Mucosa of stomach (tissue), 1 donor: ENCODE data around the gene CPXM2.

Experiments
- H3K27me3 ChIP-seq: one replicate; pipeline ENCODE4 v1.7.0; 2013; ENCODE audit warnings: mild to moderate bottlenecking, low read length; ENCODE audit not compliant: control insufficient read depth, insufficient read depth
- H3K36me3 ChIP-seq: one replicate; pipeline ENCODE4 v1.7.0; 2013; ENCODE audit warnings: low read length; ENCODE audit not compliant: control insufficient read depth, insufficient read depth
- H3K4me1 ChIP-seq: one replicate; pipeline ENCODE4 v1.7.0; 2013; ENCODE audit warnings: mild to moderate bottlenecking, low read length; ENCODE audit not compliant: control insufficient read depth, insufficient read depth
- H3K4me3 ChIP-seq: one replicate; pipeline ENCODE4 v1.7.0; 2013; ENCODE audit warnings: low read length
- H3K9ac ChIP-seq: one replicate; pipeline ENCODE4 v1.7.0; 2013; ENCODE audit warnings: mild to moderate bottlenecking, low read length, moderate library complexity
- H3K9me3 ChIP-seq: one replicate; pipeline ENCODE4 v1.7.0; 2013; ENCODE audit warnings: mild to moderate bottlenecking, low read length, moderate library complexity; ENCODE audit not compliant: control insufficient read depth
- donor health status: Pancreatic carcinoma.

CPXM2 gene

DNA sequence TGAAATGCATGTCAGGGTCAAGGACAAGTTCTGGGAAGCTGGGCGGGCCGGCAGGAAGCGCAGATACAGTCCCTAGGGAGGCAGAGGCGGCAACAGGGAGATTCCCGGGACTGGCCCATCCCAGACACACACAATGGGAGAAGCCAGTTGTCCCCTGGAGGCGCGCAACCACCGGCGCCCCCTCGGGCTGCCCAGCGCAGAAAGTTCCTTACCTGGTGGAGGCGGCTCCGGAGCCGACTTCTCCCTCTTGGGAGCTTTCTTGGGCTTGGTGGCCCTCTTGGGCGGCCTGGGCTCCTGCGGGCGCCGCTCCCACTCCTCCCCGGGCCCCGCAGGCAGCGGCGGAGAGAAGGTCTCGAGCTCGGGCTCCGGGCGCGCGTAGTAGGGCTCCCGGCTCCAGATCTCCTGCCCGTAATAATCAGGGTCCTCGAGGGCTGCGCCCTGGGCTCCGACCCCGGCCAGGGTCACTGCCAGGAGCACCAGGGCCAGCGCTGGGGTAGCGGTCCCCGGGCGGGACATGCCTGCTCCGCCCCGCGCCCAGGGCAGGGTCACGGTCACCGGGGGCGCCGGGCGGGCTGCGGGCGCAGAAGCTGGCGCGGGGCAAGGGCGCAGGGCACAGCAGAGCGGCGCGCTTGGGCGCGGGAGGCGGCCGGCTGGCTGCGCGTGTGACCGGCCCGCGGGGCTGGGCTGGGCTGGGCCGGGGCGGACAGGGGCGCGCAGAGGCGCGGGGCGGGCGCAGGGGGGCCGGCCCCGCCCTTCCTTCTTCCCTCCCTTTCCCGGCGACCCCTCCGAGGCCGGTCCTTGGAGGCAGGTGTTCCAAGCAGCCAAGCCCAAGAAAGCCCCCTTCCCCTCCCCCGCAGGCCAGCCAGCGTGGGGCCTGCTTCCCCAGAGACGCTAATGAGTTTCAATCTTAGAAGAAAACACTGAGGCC lies at the start of gene CPXM2:
TSS of gene CPXM2 (minus strand) at position 664 of the 928 bp plus-strand sequence. CDS start at position 516, 148 bp downstream.
- Histone ChIP-seq H3K9me3 (no peaks in the 10 kb centered on the region), H3K9ac (no peak within 1 kb of the TSS), H3K4me1 (no peaks in the 10 kb centered on the region), H3K27me3 (no peaks in the 10 kb centered on the region), H3K36me3 (no peaks in the 10 kb centered on the region), H3K4me3 (no peak within 1 kb of the TSS)

DNA sequence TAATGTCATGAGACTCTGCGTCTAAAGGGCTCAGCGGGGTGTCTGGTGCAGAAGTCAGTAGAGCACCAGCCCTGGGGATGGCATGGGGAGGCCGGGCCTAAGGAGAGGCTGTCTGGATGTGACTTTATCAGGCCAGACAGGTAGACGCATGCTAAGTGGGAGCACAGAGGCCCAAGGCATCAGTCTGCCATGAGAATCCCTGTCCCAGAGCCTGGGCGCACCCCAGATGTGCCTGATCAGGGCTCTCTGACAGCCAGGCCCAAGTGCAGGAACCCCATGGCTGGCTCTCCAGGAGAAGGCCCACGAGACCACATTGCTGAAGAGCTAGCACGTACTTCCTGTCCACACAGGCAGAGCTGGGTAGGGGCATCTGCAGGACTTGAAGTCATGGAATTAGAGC lies 48.0 kb upstream of the CPXM2 start:
- Histone ChIP-seq H3K9ac (no peak overlapping the region), H3K9me3 (no peaks in the 10 kb centered on the region), H3K4me1 (no peaks in the 10 kb centered on the region), H3K4me3 (no peak overlapping the region), H3K36me3 (no peaks in the 10 kb centered on the region), H3K27me3 (no peaks in the 10 kb centered on the region)

DNA sequence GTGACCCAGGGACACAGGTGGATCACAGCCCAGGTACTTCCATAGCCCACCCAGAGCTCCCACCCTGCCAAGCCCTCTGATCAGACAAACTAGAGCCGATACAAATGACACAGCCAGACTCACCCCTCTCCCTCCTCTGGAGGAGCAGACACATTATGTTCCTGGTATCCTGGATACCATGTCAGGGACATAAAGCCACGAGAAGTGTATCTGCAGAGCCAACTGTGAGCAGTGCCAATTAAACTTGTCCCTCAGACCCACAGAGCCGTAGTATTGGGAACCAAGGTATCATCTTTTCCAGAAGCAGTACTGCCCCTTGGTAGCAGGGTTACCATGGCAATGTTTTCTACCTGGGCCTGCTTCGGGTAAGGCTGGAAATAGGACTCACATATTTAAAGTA lies 47.3 kb upstream of the CPXM2 start:
- H3K9me3 ChIP-seq = no peaks in the 10 kb centered on the region
- no peaks in the 10 kb centered on the region for H3K4me1 ChIP-seq

DNA sequence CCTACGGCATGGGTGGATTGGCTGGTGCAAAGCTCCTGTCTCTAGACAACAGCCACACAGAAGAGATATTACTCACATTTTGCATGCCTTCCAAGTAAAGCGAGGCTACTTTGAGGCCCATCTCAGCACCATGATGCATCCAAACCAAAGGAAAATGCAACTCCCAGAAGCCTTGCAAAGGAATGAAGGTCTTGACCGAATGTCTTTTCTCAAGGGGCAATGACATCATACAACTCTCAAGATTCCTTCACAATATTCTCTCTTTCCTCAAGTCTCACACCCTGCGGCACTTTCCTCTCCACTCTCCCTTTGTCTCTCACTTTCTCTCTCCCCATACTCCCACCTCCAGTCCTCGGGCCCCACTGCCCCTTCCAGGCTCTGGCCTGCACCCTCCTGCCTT lies 44.8 kb upstream of the CPXM2 start:
- H3K27me3 ChIP-seq = no peaks in the 10 kb centered on the region
- H3K36me3 ChIP-seq = no peaks in the 10 kb centered on the region
- H3K4me1 ChIP-seq = no peaks in the 10 kb centered on the region
- no peak overlapping the region for H3K4me3 ChIP-seq
- no peak overlapping the region for H3K9ac ChIP-seq
- no peaks in the 10 kb centered on the region for H3K9me3 ChIP-seq

More for the DNA sequence above, 47.3 kb upstream of the CPXM2 start:
- Histone ChIP-seq H3K9ac (no peak overlapping the region), H3K4me3 (no peak overlapping the region), H3K27me3 (no peaks in the 10 kb centered on the region), H3K36me3 (no peaks in the 10 kb centered on the region)

DNA sequence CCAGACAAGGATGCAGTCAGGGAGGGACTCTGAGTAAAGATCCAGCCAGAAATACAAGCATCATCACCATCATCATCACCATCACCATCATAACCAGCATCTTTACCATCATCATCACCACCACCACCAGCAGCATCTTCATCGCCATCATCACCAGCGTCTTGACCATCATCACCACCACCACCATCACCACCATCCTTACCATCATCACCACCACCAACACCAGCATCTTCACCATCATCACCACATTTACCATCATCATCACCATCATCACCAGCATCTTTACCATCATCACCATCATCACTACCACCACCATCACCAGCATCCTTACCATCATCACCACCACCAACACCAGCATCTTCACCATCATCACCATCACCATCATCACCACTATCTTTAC lies 44.1 kb upstream of the CPXM2 start:
- Histone ChIP-seq H3K4me3 (no peak overlapping the region), H3K4me1 (no peaks in the 10 kb centered on the region), H3K9ac (no peak overlapping the region), H3K36me3 (no peaks in the 10 kb centered on the region), H3K27me3 (no peaks in the 10 kb centered on the region), H3K9me3 (no peaks in the 10 kb centered on the region)

DNA sequence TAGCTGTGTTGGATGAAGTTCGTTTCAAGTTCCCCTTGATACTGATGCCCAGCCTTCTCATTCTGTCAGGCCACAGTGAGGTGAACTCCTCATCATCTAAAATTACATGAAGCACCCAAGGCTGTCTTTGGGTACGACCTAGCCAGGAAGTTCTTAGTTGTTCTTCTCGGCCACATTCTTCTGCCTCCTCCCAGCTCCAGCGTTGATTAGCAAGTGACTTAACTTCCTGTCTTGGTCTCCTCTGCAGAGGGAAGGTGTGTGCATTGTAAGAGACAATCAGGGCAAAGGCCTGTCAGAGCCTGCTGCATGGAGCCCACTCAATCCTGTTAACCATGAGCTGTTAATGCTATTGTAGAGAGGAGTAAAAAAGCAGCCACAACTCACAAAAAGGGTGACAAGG lies 43.2 kb upstream of the CPXM2 start:
- H3K4me3 ChIP-seq = no peak overlapping the region
- H3K4me1 ChIP-seq = no peaks in the 10 kb centered on the region
- no peaks in the 10 kb centered on the region for H3K9me3 ChIP-seq
- H3K36me3 ChIP-seq = no peaks in the 10 kb centered on the region
- no peaks in the 10 kb centered on the region for H3K27me3 ChIP-seq
- no peak overlapping the region for H3K9ac ChIP-seq

DNA sequence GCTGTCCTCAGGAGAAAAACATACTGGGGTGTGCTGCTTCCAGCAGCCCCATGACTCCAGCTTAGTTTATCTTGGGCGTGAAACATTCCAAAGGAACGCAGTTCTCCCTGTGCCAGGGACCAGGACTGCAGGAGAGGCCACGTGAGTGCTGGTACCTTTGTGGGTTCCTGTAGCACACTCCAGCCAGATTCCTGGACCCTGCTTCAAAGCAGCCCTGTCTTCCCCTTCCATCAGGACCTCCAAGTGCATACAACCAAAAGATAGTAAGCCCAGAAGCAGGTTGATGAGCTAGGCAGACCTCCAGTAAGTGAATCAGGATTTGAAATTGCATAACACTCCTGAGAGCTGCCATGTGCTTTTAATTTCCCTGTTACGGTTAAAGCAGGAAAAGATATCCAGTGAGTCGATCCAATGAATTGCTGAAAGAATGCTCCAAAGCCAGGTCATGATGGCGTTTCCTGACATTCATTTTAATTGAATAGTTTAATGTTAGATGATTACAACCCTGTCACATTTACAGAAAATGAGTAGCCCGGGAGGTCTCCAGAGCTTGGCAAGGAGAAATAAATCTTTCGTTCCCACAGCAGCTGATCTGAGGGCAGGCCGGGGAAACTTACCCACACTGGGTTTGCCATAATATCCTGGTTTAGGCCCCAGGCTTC lies 38.9 kb upstream of the CPXM2 start:
- Histone ChIP-seq H3K4me3 (no peak overlapping the region), H3K4me1 (no peaks in the 10 kb centered on the region), H3K36me3 (no peaks in the 10 kb centered on the region), H3K27me3 (no peaks in the 10 kb centered on the region), H3K9me3 (no peaks in the 10 kb centered on the region), H3K9ac (no peak overlapping the region)

DNA sequence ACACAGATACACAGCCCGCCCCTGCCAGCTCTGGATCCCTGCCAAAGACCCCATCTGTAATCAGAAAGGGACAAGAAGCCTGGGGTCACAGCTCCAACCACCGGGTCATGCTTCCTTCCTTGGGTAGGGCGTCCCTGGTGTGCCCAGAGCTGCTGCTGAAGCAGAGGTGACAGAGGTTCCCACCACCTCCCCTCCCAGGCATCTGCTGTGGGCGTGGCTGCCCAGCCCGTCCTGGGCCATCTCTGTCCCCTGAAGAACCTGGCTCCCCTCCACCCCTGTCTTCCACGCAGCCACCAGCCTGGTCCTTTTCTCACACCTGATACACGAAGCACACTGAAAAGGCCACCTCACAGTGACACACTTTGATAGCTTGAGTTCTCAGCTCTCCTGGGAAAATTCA lies 38.2 kb upstream of the CPXM2 start:
- Histone ChIP-seq H3K27me3 (no peaks in the 10 kb centered on the region), H3K4me1 (no peaks in the 10 kb centered on the region), H3K9me3 (no peaks in the 10 kb centered on the region), H3K36me3 (no peaks in the 10 kb centered on the region), H3K9ac (no peak overlapping the region), H3K4me3 (no peak overlapping the region)

DNA sequence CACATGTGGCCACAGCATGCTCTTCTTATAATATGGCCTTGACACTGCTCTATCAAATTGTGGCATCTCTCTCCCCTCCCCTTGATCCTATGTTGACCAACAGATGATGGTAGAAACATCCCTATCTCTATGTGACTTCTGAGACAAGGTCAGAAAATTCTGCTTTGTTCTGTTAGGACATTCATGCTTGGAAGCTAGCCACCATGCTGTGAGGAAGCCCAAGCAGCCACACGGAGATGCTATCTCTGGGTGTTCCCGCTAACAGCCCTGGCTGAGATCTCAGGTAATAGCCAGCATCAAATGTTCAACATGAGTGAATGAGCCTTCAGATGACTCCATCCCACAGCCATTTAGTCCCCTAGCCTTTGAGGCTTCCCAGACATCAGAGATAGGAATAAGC lies 36.8 kb upstream of the CPXM2 start:
- Histone ChIP-seq H3K4me1 (no peaks in the 10 kb centered on the region), H3K36me3 (no peaks in the 10 kb centered on the region), H3K9ac (no peak overlapping the region), H3K27me3 (no peaks in the 10 kb centered on the region), H3K4me3 (no peak overlapping the region), H3K9me3 (no peaks in the 10 kb centered on the region)

DNA sequence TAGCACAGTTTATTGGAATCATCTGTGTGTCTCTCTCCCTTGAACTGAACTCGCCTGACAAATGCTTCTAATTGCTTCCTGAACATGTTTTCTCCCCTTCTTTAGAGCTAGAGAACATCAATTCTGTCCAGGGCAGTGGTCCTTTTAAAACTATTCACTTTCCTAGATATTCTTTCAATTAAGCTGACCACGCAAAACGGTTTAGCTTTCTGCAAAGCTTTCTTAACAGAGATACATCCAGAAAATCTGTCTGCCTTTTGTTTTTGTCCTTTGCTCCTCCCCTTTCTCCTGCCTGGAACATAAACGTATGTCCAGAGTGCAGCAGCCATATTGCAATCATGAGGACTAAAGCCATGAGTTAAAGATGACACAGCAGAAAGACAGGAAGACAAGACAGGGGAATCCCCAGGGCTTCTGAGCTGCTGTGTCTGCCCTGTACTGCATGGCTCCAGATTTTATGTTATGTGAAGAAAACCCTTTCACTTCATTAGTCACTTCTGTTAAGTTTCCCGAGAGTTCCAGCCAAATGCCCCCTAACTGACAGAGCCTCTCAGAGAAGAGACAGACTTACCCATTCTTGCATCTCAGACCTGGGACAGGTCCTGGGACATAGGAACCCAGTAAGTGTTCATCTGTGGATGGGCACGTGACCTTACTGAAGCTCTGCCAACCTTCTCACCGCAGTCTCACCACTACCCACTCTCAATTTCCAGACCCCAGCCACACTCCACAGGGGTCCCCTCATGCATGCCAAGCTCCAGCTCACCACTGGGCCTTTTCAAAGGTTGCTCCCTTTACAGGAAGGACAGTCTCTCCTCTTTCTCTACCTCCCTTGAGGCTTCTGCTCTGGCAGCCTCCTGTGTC lies 35.0 kb upstream of the CPXM2 start:
- H3K9ac ChIP-seq = no peak overlapping the region
- no peak overlapping the region for H3K4me3 ChIP-seq

DNA sequence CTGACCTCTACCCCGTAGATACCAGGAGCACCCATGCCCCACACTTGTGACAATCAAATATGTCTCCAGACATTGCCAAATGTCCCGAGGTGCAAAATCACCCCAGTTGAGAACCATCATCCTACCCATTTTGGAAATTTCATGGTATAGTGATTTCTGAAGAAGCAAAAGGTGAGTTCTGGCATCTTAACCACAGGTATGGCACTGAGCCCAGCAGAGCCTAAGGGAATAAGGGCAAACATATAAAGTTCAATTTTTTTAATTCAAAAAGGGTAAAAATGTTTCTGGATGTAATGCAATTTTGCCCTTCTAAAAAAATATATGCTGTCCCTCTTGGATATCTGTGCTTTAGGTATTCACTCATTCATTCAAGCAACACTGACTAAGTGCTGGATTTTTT lies 30.5 kb upstream of the CPXM2 start:
- Histone ChIP-seq H3K36me3 (no peaks in the 10 kb centered on the region), H3K9ac (no peak overlapping the region), H3K27me3 (no peaks in the 10 kb centered on the region), H3K9me3 (no peaks in the 10 kb centered on the region), H3K4me3 (no peak overlapping the region), H3K4me1 (no peaks in the 10 kb centered on the region)

More for the DNA sequence above, 35.0 kb upstream of the CPXM2 start:
- Histone ChIP-seq H3K4me1 (no peaks in the 10 kb centered on the region), H3K27me3 (no peaks in the 10 kb centered on the region), H3K36me3 (no peaks in the 10 kb centered on the region), H3K9me3 (no peaks in the 10 kb centered on the region)

DNA sequence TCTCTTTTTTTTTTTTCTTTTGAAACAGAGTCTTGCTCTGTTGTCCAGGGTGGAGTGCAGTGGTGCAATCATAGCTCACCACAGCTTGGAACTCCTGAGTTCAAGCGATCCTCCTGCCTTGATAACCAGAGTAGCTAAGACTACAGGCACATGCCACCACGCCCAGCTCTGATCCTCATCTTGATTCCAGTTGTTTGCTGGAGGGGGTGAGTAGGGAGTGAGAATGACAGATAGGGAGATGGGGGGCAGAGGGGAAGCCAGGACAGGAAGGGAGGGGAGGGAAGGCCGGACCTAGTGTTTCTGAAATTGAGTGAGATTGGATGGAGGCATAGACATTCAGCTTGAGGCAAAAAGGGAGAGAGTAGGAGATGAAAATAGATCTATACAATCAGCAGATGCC lies 25.2 kb upstream of the CPXM2 start:
- no peaks in the 10 kb centered on the region for H3K9me3 ChIP-seq
- H3K4me3 ChIP-seq = no peak overlapping the region
- no peak overlapping the region for H3K9ac ChIP-seq
- H3K36me3 ChIP-seq = no peaks in the 10 kb centered on the region
- peaks cover under 1% of the 10 kb centered on the region for H3K27me3 ChIP-seq
- H3K4me1 ChIP-seq = no peaks in the 10 kb centered on the region
